Liver (tissue), 9 donors: ENCODE measurements around the gene NSD1. TPM values are rescaled to one million over a fixed set of nuclear protein-coding genes. Genes with fewer than 3 reads are reported as not detected.

ENCODE experiments used
- DNase-seq: peaks from one replicate; pipeline ENCODE4 v3.0.0-alpha.2; 2017; ENCODE audit warnings: low spot score
- H3K27ac ChIP-seq, 2 donors: one replicate each; pipeline ENCODE4 v1.7.0; 2013; ENCODE audit warnings: inconsistent platforms in 2 of 2, low read length in 2 of 2, control low read depth in 1 of 2, low read depth in 1 of 2, mild to moderate bottlenecking in 1 of 2
- H3K27me3 ChIP-seq, 4 donors: one replicate each; pipeline versions ENCODE4 v1.6.1 to v1.7.0; 2013; ENCODE audit warnings: low read length in 3 of 4, inconsistent platforms in 1 of 4, mild to moderate bottlenecking in 1 of 4, moderate library complexity in 1 of 4; ENCODE audit not compliant: control insufficient read depth in 4 of 4, insufficient read depth in 4 of 4
- H3K36me3 ChIP-seq, 4 donors: one replicate each; pipeline versions ENCODE4 v1.6.1 to v1.7.0; 2013; ENCODE audit warnings: low read length in 3 of 4, mild to moderate bottlenecking in 3 of 4, low read depth in 1 of 4, moderate library complexity in 1 of 4; ENCODE audit not compliant: control insufficient read depth in 4 of 4, insufficient read depth in 3 of 4
- H3K4me1 ChIP-seq, 4 donors: one replicate each; pipeline versions ENCODE4 v1.6.1 to v1.7.0; 2013; ENCODE audit warnings: low read length in 3 of 4, mild to moderate bottlenecking in 3 of 4, moderate library complexity in 1 of 4; ENCODE audit not compliant: control insufficient read depth in 4 of 4, insufficient read depth in 4 of 4
- H3K4me3 ChIP-seq, 3 donors: one replicate each; pipeline versions ENCODE4 v1.6.1 to v1.7.0; 2013; ENCODE audit warnings: low read length in 3 of 3, control low read depth in 1 of 3, low read depth in 1 of 3, mild to moderate bottlenecking in 1 of 3
- H3K9ac ChIP-seq, 2 donors: one replicate each; pipeline ENCODE4 v1.7.0; 2013; ENCODE audit warnings: low read length in 2 of 2, mild to moderate bottlenecking in 2 of 2, moderate library complexity in 2 of 2, control low read depth in 1 of 2, low read depth in 1 of 2
- H3K9me3 ChIP-seq, 4 donors: one replicate each; pipeline versions ENCODE4 v1.6.1 to v1.7.0; 2013; ENCODE audit warnings: low read length in 3 of 4; ENCODE audit not compliant: control insufficient read depth in 4 of 4
- CTCF ChIP-seq: fragments of 150-350 bp; IDR thresholded peaks from 2 replicates; pipeline ENCODE4 v1.5.1; 2017; ENCODE audit warnings: improper control_type of control experiment, low read depth, low read length; ENCODE audit not compliant: missing input control
- EGR1 ChIP-seq, 2 donors: IDR thresholded peaks; 2 replicates each; pipeline ENCODE4 v1.6.1; 2016 to 2018; ENCODE audit warnings: antibody characterized with exemption in 2 of 2, low read depth in 2 of 2
- FOXA2 ChIP-seq: IDR thresholded peaks from 2 replicates; pipeline ENCODE4 v1.6.1; 2016; ENCODE audit warnings: antibody characterized with exemption
- HNF4A ChIP-seq, 2 donors: conservative IDR thresholded peaks; 2 replicates each; pipeline ENCODE4 v1.6.1; 2016; ENCODE audit warnings: antibody characterized with exemption in 2 of 2, mild to moderate bottlenecking in 2 of 2
- HNF4G ChIP-seq: IDR thresholded peaks from 2 replicates; pipeline ENCODE4 v1.6.1; 2016; ENCODE audit warnings: antibody characterized with exemption
- JUND ChIP-seq, 2 donors: IDR thresholded peaks; 2 replicates each; pipeline ENCODE4 v1.6.1; 2016; ENCODE audit warnings: antibody characterized with exemption in 2 of 2
- NR2F2 ChIP-seq: IDR thresholded peaks from 2 replicates; pipeline ENCODE4 v1.6.1; 2016; ENCODE audit warnings: antibody characterized with exemption
- RAD21 ChIP-seq, 2 donors: IDR thresholded peaks; 2 replicates each; pipeline ENCODE4 v1.6.1; 2016; ENCODE audit warnings: antibody characterized with exemption in 2 of 2, mild to moderate bottlenecking in 2 of 2
- RXRA ChIP-seq, 2 donors: IDR thresholded peaks; 2 replicates each; pipeline ENCODE4 v1.6.1; 2017 to 2018; ENCODE audit warnings: antibody characterized with exemption in 2 of 2, mild to moderate bottlenecking in 1 of 2
- SP1 ChIP-seq: IDR thresholded peaks from 2 replicates; pipeline ENCODE4 v1.6.1; 2018; ENCODE audit warnings: antibody characterized with exemption, mild to moderate bottlenecking
- TAF1 ChIP-seq: conservative IDR thresholded peaks from 2 replicates; pipeline ENCODE4 v1.6.1; 2016; ENCODE audit warnings: antibody characterized with exemption, mild to moderate bottlenecking
- WGBS: extraction: QIAGEN DNeasy Blood & Tissue Kit; methylation state at CpG from one replicate; pipeline ENCODE4 v1.1.7; 2013; 5-methylcytosine and 5-hydroxymethylcytosine counted together
- polyA plus RNA-seq, 2 donors: library from polyadenylated mRNA; stranded (reverse) in 1 of 2; unstranded in 1 of 2; fragments of 200-250 nt in 1 of 2; fragments of >200 nt in 1 of 2; fragmentation: Nextera tagmentation in 1 of 2; extraction: Ambion mirVana in 1 of 2; gene quantifications; one replicate each; pipeline versions ENCODE4 v1.2.1 to v1.2.3, GENCODE V29; 2013 to 2015
- total RNA-seq, 2 donors: library from RNA; depleted of rRNA; stranded (reverse); fragments of >200 nt; gene quantifications; one replicate each; pipeline ENCODE4 v1.2.3, GENCODE V29; 2014
- TF ChIP-seq, protein P1 (sequence below): IDR thresholded peaks from 2 replicates; pipeline ENCODE4 v1.6.1; 2016; ENCODE audit warnings: antibody characterized with exemption
- TF ChIP-seq, protein P2 (sequence below): IDR thresholded peaks from 2 replicates; pipeline ENCODE4 v1.6.1; 2016; ENCODE audit warnings: antibody characterized with exemption
- TF ChIP-seq, protein P3 (sequence below): IDR thresholded peaks from 2 replicates; pipeline ENCODE4 v1.6.1; 2016; ENCODE audit warnings: antibody characterized with exemption, mild to moderate bottlenecking
- donor health status: healthy.
- donor health status: healthy.
- donor health status: healthy.
- donor health status: healthy.
- donor health status: healthy.

Gene NSD1
- total and polyA plus RNA-seq, 4 donors: 5.3 to 34.1 (median 19.3) TPM

GRCh38 chr5:177189416-177189815 is 55.8 kb downstream of the NSD1 start:
- peaks cover 0 to 9% (median 4%) of the 10 kb centered on the region in 4 donors for H3K36me3 ChIP-seq
- peaks cover 0 to 3% (median 0%) of the 10 kb centered on the region in 4 donors for H3K4me1 ChIP-seq
- no peak for DNase-seq

GRCh38 chr5:177189965-177190364 is 56.4 kb downstream of the NSD1 start:
- Histone ChIP-seq H3K27me3 (no peaks in the 10 kb centered on the region), H3K9me3 (no peaks in the 10 kb centered on the region), H3K36me3 (peaks cover 0 to 9% (median 4%) of the 10 kb centered on the region in 4 donors), H3K9ac (no peak overlapping the region), H3K4me1 (peaks cover 0 to 3% (median 0%) of the 10 kb centered on the region in 4 donors), H3K4me3 (no peak overlapping the region), H3K27ac (no peak overlapping the region)
- no peak for DNase-seq
- WGBS: 80% methylated on average over 4 of the region's 4 CpGs
- no peak for TF ChIP-seq FOXA2
- no peak for TF ChIP-seq TAF1
- no peak for TF ChIP-seq RXRA (IDR thresholded peaks at IDR 0.05)

More at GRCh38 chr5:177189416-177189815, 55.8 kb downstream of the NSD1 start:
- H3K4me3 ChIP-seq: no peak overlapping the region
- no peaks in the 10 kb centered on the region for H3K27me3 ChIP-seq
- H3K9me3 ChIP-seq: no peaks in the 10 kb centered on the region
- TF ChIP-seq EGR1 (IDR thresholded peaks at IDR 0.05; ENCODE audit: low read depth in 2 of 2) (no peak), HNF4G (no peak), RAD21 (IDR thresholded peaks at IDR 0.05) (no peak), CTCF (no peak), RXRA (IDR thresholded peaks at IDR 0.05) (no peak), SP1 (no peak), JUND (IDR thresholded peaks at IDR 0.05) (no peak), NR2F2 (no peak), TAF1 (no peak), HNF4A (conservative IDR thresholded peaks at IDR 0.05) (no peak)
- TF ChIP-seq, protein P1, sequence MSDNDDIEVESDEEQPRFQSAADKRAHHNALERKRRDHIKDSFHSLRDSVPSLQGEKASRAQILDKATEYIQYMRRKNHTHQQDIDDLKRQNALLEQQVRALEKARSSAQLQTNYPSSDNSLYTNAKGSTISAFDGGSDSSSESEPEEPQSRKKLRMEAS: no peak
- TF ChIP-seq, protein P2, sequence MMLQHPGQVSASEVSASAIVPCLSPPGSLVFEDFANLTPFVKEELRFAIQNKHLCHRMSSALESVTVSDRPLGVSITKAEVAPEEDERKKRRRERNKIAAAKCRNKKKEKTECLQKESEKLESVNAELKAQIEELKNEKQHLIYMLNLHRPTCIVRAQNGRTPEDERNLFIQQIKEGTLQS: no peak
- TF ChIP-seq, protein P3, sequence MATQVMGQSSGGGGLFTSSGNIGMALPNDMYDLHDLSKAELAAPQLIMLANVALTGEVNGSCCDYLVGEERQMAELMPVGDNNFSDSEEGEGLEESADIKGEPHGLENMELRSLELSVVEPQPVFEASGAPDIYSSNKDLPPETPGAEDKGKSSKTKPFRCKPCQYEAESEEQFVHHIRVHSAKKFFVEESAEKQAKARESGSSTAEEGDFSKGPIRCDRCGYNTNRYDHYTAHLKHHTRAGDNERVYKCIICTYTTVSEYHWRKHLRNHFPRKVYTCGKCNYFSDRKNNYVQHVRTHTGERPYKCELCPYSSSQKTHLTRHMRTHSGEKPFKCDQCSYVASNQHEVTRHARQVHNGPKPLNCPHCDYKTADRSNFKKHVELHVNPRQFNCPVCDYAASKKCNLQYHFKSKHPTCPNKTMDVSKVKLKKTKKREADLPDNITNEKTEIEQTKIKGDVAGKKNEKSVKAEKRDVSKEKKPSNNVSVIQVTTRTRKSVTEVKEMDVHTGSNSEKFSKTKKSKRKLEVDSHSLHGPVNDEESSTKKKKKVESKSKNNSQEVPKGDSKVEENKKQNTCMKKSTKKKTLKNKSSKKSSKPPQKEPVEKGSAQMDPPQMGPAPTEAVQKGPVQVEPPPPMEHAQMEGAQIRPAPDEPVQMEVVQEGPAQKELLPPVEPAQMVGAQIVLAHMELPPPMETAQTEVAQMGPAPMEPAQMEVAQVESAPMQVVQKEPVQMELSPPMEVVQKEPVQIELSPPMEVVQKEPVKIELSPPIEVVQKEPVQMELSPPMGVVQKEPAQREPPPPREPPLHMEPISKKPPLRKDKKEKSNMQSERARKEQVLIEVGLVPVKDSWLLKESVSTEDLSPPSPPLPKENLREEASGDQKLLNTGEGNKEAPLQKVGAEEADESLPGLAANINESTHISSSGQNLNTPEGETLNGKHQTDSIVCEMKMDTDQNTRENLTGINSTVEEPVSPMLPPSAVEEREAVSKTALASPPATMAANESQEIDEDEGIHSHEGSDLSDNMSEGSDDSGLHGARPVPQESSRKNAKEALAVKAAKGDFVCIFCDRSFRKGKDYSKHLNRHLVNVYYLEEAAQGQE: no peak
- no peak overlapping the region for H3K27ac ChIP-seq
- H3K9ac ChIP-seq: no peak overlapping the region
